ENCODE measurements around the gene EFNA1.

EFNA1 gene

DNA sequence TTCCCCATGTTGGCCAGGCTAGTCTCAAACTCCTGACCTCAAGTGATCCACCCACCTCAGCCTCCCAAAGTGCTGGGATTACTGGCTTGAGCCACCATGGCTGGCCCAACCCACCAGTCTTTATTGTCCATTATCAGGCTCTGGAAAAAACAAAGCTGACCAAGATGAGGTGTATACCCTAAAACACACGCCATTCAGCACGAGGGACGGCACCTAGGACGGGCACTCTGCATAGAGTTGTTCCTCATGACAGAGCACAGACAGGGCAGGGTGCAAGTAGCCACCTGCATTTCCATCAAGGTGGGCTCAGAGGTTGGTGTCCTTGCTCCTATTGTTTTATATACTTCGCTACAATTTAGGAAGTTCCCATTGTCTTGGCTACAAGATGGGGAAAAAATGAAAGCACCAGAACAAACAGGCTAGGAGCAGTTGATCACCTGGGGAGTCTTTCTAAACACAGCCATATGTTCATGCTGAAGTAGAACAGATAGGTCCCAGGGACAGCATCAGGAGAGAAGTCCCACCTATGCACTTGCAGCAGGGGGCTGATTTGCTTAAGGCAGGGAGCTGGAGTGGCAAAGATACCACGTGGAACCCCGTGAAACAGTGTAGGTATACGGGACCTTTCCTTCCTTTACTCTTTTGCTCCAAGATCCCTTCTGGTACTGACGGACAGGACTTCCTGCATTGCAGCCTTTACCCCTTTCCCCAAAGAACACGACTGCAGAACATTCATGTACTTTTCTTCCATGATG, 41.0 kb downstream of the EFNA1 start:
- Histone ChIP-seq H3K4me3 (ENCODE audit: low read depth, low read length, poor library complexity, severe bottlenecking) (no peak overlapping the region), H2AFZ (ENCODE audit: low read length) (no peak overlapping the region), H3K36me3 (ENCODE audit: insufficient read depth, low read length) (peaks cover 17% of the 10 kb centered on the region), H3K79me2 (ENCODE audit: insufficient read depth, low read length) (no peaks in the 10 kb centered on the region), H3K4me2 (ENCODE audit: low read length) (no peak overlapping the region), H3F3A (ENCODE audit: insufficient read depth, low read length) (no peaks in the 10 kb centered on the region), H3K27me3 (ENCODE audit: insufficient read depth, low read length) (no peaks in the 10 kb centered on the region; the same call in 1 of the 2 replicates), H3K27ac (ENCODE audit: low read depth, low read length, poor library complexity, severe bottlenecking) (no peak overlapping the region), H3K9me3 (ENCODE audit: low read length) (no peaks in the 10 kb centered on the region), H3K4me1 (ENCODE audit: insufficient read depth, low read length, severe bottlenecking) (peaks cover 19% of the 10 kb centered on the region), H4K20me1 (ENCODE audit: insufficient read depth, low read length) (no peaks in the 10 kb centered on the region), H3K9ac (ENCODE audit: low read length) (no peak overlapping the region), H3K9me2 (ENCODE audit: low read depth, low read length) (no peaks in the 10 kb centered on the region)
- TF ChIP-seq CTCF (IDR thresholded peaks at IDR 0.05; ENCODE audit: low read length) (no peak), EZH2 (IDR thresholded peaks at IDR 0.05; ENCODE audit: borderline replicate concordance, low read length) (no peak)

- H3K4me3 ChIP-seq (ENCODE audit: low read depth, low read length, poor library complexity, severe bottlenecking), result no peak overlapping the region
- no peaks in the 10 kb centered on the region; the same call in 1 of the 2 replicates for H3K27me3 ChIP-seq (ENCODE audit: insufficient read depth, low read length)
- no peaks in the 10 kb centered on the region for H4K20me1 ChIP-seq (ENCODE audit: insufficient read depth, low read length)
- H3K9me2 ChIP-seq (ENCODE audit: low read depth, low read length), result no peaks in the 10 kb centered on the region
- peaks cover 28% of the 10 kb centered on the region for H3K4me1 ChIP-seq (ENCODE audit: insufficient read depth, low read length, severe bottlenecking)
- no peak overlapping the region for H2AFZ ChIP-seq (ENCODE audit: low read length)
- H3K36me3 ChIP-seq (ENCODE audit: insufficient read depth, low read length), result peaks cover 17% of the 10 kb centered on the region
- no peaks in the 10 kb centered on the region for H3F3A ChIP-seq (ENCODE audit: insufficient read depth, low read length)
- no peak overlapping the region for H3K4me2 ChIP-seq (ENCODE audit: low read length)
- H3K9me3 ChIP-seq (ENCODE audit: low read length), result no peaks in the 10 kb centered on the region
- no peak overlapping the region for H3K27ac ChIP-seq (ENCODE audit: low read depth, low read length, poor library complexity, severe bottlenecking)
- H3K9ac ChIP-seq (ENCODE audit: low read length), result no peak overlapping the region
- H3K79me2 ChIP-seq (ENCODE audit: insufficient read depth, low read length), result no peaks in the 10 kb centered on the region
- no peak for TF ChIP-seq EZH2 (IDR thresholded peaks at IDR 0.05; ENCODE audit: borderline replicate concordance, low read length)
- TF ChIP-seq CTCF (IDR thresholded peaks at IDR 0.05; ENCODE audit: low read length), result no peak
These were observed 41.9 kb downstream of the EFNA1 start for GRCh38 chr1:155169541-155169940.

DNA sequence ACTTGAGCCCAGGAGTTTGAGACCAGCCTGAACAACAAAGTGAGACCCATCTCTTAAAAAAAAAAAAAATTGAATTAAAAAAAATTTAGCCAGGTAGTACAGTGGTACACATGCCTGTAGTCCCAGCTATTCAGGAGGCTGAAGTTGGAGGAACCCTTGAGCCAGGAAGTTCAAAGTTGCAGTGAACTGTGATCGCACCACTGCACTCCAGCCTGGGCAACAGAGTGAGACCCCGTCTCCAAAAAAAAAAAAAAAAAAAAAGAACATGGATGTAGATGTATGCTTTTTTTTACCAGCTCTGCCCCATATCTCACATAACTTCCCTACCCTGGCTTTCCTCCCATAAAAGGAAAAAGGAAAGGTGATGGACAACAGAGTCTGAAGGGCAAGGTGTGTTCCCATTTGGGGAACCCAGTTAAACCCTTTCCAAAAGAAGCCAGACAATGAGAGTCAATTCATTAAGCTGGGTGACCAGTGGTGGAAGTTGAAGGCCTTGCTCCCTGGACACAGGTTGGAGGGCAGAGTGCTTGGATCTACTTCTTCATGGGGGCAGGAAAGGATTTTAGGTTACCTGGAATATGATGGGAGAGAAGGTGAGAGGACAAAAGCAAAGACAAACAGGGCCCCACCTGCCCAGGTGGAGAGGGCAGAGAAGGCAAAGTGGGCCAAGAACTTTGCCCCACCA, 42.6 kb downstream of the EFNA1 start:
- peaks cover 17% of the 10 kb centered on the region for H3K36me3 ChIP-seq (ENCODE audit: insufficient read depth, low read length)
- no peak overlapping the region for H2AFZ ChIP-seq (ENCODE audit: low read length)
- H3F3A ChIP-seq (ENCODE audit: insufficient read depth, low read length), result no peaks in the 10 kb centered on the region
- no peaks in the 10 kb centered on the region for H3K9me2 ChIP-seq (ENCODE audit: low read depth, low read length)
- H3K4me1 ChIP-seq (ENCODE audit: insufficient read depth, low read length, severe bottlenecking), result peaks cover 33% of the 10 kb centered on the region
- no peak overlapping the region for H3K27ac ChIP-seq (ENCODE audit: low read depth, low read length, poor library complexity, severe bottlenecking)
- H3K4me3 ChIP-seq (ENCODE audit: low read depth, low read length, poor library complexity, severe bottlenecking), result no peak overlapping the region
- H3K27me3 ChIP-seq (ENCODE audit: insufficient read depth, low read length), result no peaks in the 10 kb centered on the region
- no peaks in the 10 kb centered on the region for H3K9me3 ChIP-seq (ENCODE audit: low read length)
- no peaks in the 10 kb centered on the region for H3K79me2 ChIP-seq (ENCODE audit: insufficient read depth, low read length)
- H3K4me2 ChIP-seq (ENCODE audit: low read length), result no peak overlapping the region
- no peak overlapping the region for H3K9ac ChIP-seq (ENCODE audit: low read length)
- H4K20me1 ChIP-seq (ENCODE audit: insufficient read depth, low read length), result no peaks in the 10 kb centered on the region
- TF ChIP-seq EZH2 (IDR thresholded peaks at IDR 0.05; ENCODE audit: borderline replicate concordance, low read length), result no peak
- TF ChIP-seq CTCF (IDR thresholded peaks at IDR 0.05; ENCODE audit: low read length), result no peak
